Measurements from ENCODE around the gene NRG3. TPM values are rescaled to one million over a fixed set of nuclear protein-coding genes. Genes with fewer than 3 reads are reported as not detected.

The NRG3 gene
- total and polyA plus RNA-seq, 2 of the 8 experiments (the other 6 are each of a cell fraction or from before 2014, with no cell fraction given), result 4.2 to 5.0 TPM

GRCh38 chr10:82027711-82028110 lies 152.7 kb downstream of the NRG3 start:
- H3K27ac ChIP-seq (ENCODE audit: low read depth, low read length), result no peak overlapping the region
- H2BK120ac ChIP-seq (replicated peaks; ENCODE audit: low read depth, low read length), result no peak overlapping the region
- 83% methylated on average over 1 of the region's 1 CpG; no CpG with 5 or more reads in 1 of the 2 experiments for WGBS, 2 experiments (ENCODE audit: extremely low coverage in 1 of 2, insufficient coverage in 1 of 2, insufficient read length in 1 of 2, insufficient replicate concordance in 2 of 2, low coverage in 1 of 2, low lambda C conversion rate in 2 of 2, missing lambda C conversion rate in 1 of 2)
- H2BK15ac ChIP-seq (ENCODE audit: low read length), result no peak overlapping the region
- no peaks in the 10 kb centered on the region for H4K20me1 ChIP-seq (replicated peaks in 1 of 2; ENCODE audit: control insufficient read depth in 1 of 2, insufficient read depth in 2 of 2, low read length in 2 of 2)
- no peaks in the 10 kb centered on the region for H3K27me3 ChIP-seq (replicated peaks in 1 of 4; ENCODE audit: control insufficient read depth in 3 of 4, extremely low read depth in 1 of 4, insufficient read depth in 3 of 4, low read length in 3 of 4)
- H2AK5ac ChIP-seq (ENCODE audit: low read depth, low read length), result no peak overlapping the region
- H2AFZ ChIP-seq (ENCODE audit: low read length), result no peak overlapping the region
- no peak overlapping the region for H2BK12ac ChIP-seq (ENCODE audit: low read depth, low read length)
- 0 out of 4 replicates have a peak, but pooled peaks cover 0 to 4% of the 10 kb centered on the region in 2 experiments for H3K79me2 ChIP-seq (ENCODE audit: control insufficient read depth in 1 of 2, insufficient read depth in 2 of 2, low read length in 2 of 2)
- H3K14ac ChIP-seq (ENCODE audit: insufficient read length), result no peak overlapping the region
- TF ChIP-seq FOSL1 (IDR thresholded peaks at IDR 0.05; ENCODE audit: insufficient read depth, low read depth, low read length) (no peak), CEBPB (IDR thresholded peaks at IDR 0.05; ENCODE audit: low read depth, low read length) (no peak), RFX5 (IDR thresholded peaks at IDR 0.05; ENCODE audit: borderline replicate concordance, low read depth, low read length) (no peak), TAF1 (IDR thresholded peaks at IDR 0.05; ENCODE audit: low read depth, low read length) (no peak), JUND (IDR thresholded peaks at IDR 0.05; ENCODE audit: low read length) (no peak), POLR2AphosphoS5 (IDR thresholded peaks at IDR 0.05; ENCODE audit: low read depth, low read length) (no peak), PHF8 (conservative IDR thresholded peaks at IDR 0.05; ENCODE audit: low read depth, low read length) (no peak), SUZ12 (IDR thresholded peaks at IDR 0.05; ENCODE audit: low read length) (no peak), TAF7 (optimal IDR thresholded peaks at IDR 0.05; ENCODE audit: borderline replicate concordance, low read depth, low read length) (no peak), JUN (IDR thresholded peaks at IDR 0.05; ENCODE audit: low read depth, low read length) (no peak)
- H3K4me3 ChIP-seq (ENCODE audit: extremely low read depth in 1 of 4, insufficient read depth in 2 of 4, low read depth in 3 of 4, low read length in 4 of 4), result no peak overlapping the region
- no peaks in the 10 kb centered on the region for H3K36me3 ChIP-seq (ENCODE audit: control insufficient read depth in 2 of 4, insufficient read depth in 4 of 4, low read length in 3 of 4)
- no peak overlapping the region for H3K56ac ChIP-seq (replicated peaks; ENCODE audit: insufficient read length, low read depth, low read length)
- no peak overlapping the region; the same call in 1 of the 2 replicates for H3K18ac ChIP-seq (ENCODE audit: extremely low read depth, low read length)
- H3K79me1 ChIP-seq (ENCODE audit: low read depth, low read length), result no peaks in the 10 kb centered on the region
- H3K4ac ChIP-seq (replicated peaks; ENCODE audit: insufficient read length, low read depth, low read length), result no peak overlapping the region
- H3K9ac ChIP-seq (replicated peaks in 1 of 4; ENCODE audit: extremely low read depth in 1 of 4, low read depth in 3 of 4, low read length in 3 of 4), result no peak overlapping the region
- ChIA-PET POLR2A (ENCODE audit: partially characterized antibody) (no interaction called here), CTCF (ENCODE audit: partially characterized antibody) (no interaction called here)
- no peak overlapping the region for H2BK20ac ChIP-seq (ENCODE audit: low read length)
- H3K4me1 ChIP-seq (replicated peaks in 1 of 4; ENCODE audit: control insufficient read depth in 3 of 4, insufficient read depth in 4 of 4, low read length in 3 of 4), result peaks cover 0 to 4% (median 0%) of the 10 kb centered on the region in 4 experiments; a peak in 2 of 7 replicates
- H4K5ac ChIP-seq (ENCODE audit: insufficient read length, low read depth, low read length), result no peak overlapping the region
- H4K91ac ChIP-seq (replicated peaks; ENCODE audit: insufficient read length, low read length), result no peak overlapping the region
- FAIRE-seq, result no peak
- H3K4me2 ChIP-seq (ENCODE audit: insufficient read depth in 1 of 2, low read depth in 2 of 2, low read length in 2 of 2), result no peak overlapping the region
- H3K9me3 ChIP-seq (ENCODE audit: insufficient read depth in 2 of 2, low read depth in 1 of 2, low read length in 1 of 2), result no peaks in the 10 kb centered on the region
- H2BK5ac ChIP-seq (ENCODE audit: low read depth, low read length), result no peak overlapping the region
- H3K23me2 ChIP-seq (ENCODE audit: low read depth, low read length), result no peaks in the 10 kb centered on the region
- H4K8ac ChIP-seq (ENCODE audit: extremely low read depth, insufficient read depth, low read length), result no peak overlapping the region
- DNase-seq (ENCODE audit: low read depth in 1 of 2, low spot score in 2 of 2), result no peak
- H3K23ac ChIP-seq (ENCODE audit: insufficient read length), result no peak overlapping the region
